Right atrium auricular region (tissue), 2 donors: ENCODE measurements around the gene PNLDC1. TPM values are rescaled to one million over a fixed set of nuclear protein-coding genes. Genes with fewer than 3 reads are reported as not detected.
"Not testable (repeated sequence)": the region's sequence is repeated elsewhere in the genome, so short reads cannot be mapped to it uniquely, and the experiment has no call there.

Experiments
- DNase-seq: peaks from one replicate; pipeline ENCODE4 v3.0.0-alpha.2; 2019; ENCODE audit warnings: low spot score
- H3K27ac ChIP-seq, 2 donors: fragments of 200-600 bp; sonication (generic); 1 replicate in 1 of 2; 2 replicates in 1 of 2; pipeline ENCODE4 v1.5.1; 2016 to 2019
- H3K27me3 ChIP-seq, 2 donors: fragments of 200-600 bp; sonication (generic); one replicate each; pipeline versions ENCODE4 v1.5.1 to v1.6.0; 2017 to 2019
- H3K36me3 ChIP-seq: fragments of 200-600 bp; sonication (generic); one replicate; pipeline ENCODE4 v1.5.1; 2016
- H3K4me1 ChIP-seq, 2 donors: fragments of 200-600 bp; sonication (generic); one replicate each; pipeline versions ENCODE4 v1.5.1 to v1.6.0; 2017 to 2019
- H3K4me3 ChIP-seq, 2 donors: fragments of 200-600 bp; sonication (generic); 1 replicate in 1 of 2; 2 replicates in 1 of 2; pipeline ENCODE4 v1.5.1; 2017 to 2019; ENCODE audit warnings: mild to moderate bottlenecking in 1 of 2, moderate library complexity in 1 of 2
- H3K9me3 ChIP-seq, 2 donors: fragments of 200-600 bp; sonication (generic); one replicate each; pipeline ENCODE4 v1.5.1; 2019
- CTCF ChIP-seq, 2 donors: fragments of 200-600 bp; sonication (generic); IDR thresholded peaks; one replicate each; pipeline ENCODE4 v1.5.1; 2019; ENCODE audit warnings: antibody characterized with exemption in 2 of 2
- total RNA-seq, 2 donors: library from RNA; depleted of rRNA; stranded (reverse); fragments of >200 nt; gene quantifications; one replicate each; pipeline ENCODE4 v1.1.0, GENCODE V29; 2016

PNLDC1 gene
- total RNA-seq, 2 donors from 2014 or later, result 0.33 TPM; not detected in 1

- H3K4me3 ChIP-seq, result no peak overlapping the region
- no peaks in the 10 kb centered on the region for H3K9me3 ChIP-seq
- no peaks in the 10 kb centered on the region for H3K36me3 ChIP-seq
- no peak overlapping the region for H3K27ac ChIP-seq
- no peak for TF ChIP-seq CTCF (IDR thresholded peaks at IDR 0.05)
- DNase-seq, result no peak
- H3K4me1 ChIP-seq, result no peaks in the 10 kb centered on the region
- H3K27me3 ChIP-seq, result no peaks in the 10 kb centered on the region
Measured at GRCh38 chr6:159808647-159809046, 8.6 kb downstream of the PNLDC1 start.

- DNase-seq, result peak; percentile 0
- Histone ChIP-seq H3K9me3 (no peaks in the 10 kb centered on the region), H3K4me3 (no peak overlapping the region), H3K27ac (no peak overlapping the region), H3K4me1 (no peaks in the 10 kb centered on the region), H3K27me3 (no peaks in the 10 kb centered on the region), H3K36me3 (no peaks in the 10 kb centered on the region)
- no peak for TF ChIP-seq CTCF (IDR thresholded peaks at IDR 0.05)
Measured at GRCh38 chr6:159809149-159809548, 9.1 kb downstream of the PNLDC1 start.

- no peak for DNase-seq
- H3K4me1 ChIP-seq, result no peaks in the 10 kb centered on the region
- no peaks in the 10 kb centered on the region for H3K36me3 ChIP-seq
- no peak overlapping the region for H3K27ac ChIP-seq
- H3K9me3 ChIP-seq, result no peaks in the 10 kb centered on the region
- no peak overlapping the region for H3K4me3 ChIP-seq
- H3K27me3 ChIP-seq, result no peaks in the 10 kb centered on the region
- TF ChIP-seq CTCF (IDR thresholded peaks at IDR 0.05), result no peak
Measured at GRCh38 chr6:159813781-159814180, 13.7 kb downstream of the PNLDC1 start.

GRCh38 chr6:159815410-159815809 lies 15.3 kb downstream of the PNLDC1 start:
- Histone ChIP-seq H3K9me3 (no peaks in the 10 kb centered on the region), H3K36me3 (no peaks in the 10 kb centered on the region), H3K4me1 (no peaks in the 10 kb centered on the region), H3K27ac (no peak overlapping the region), H3K27me3 (no peaks in the 10 kb centered on the region), H3K4me3 (no peak overlapping the region)
- DNase-seq, result no peak
- no peak for TF ChIP-seq CTCF (IDR thresholded peaks at IDR 0.05)

- H3K27ac ChIP-seq, H3K4me1 ChIP-seq, H3K4me3 ChIP-seq, DNase-seq, H3K9me3 ChIP-seq, H3K27me3 ChIP-seq, H3K36me3 ChIP-seq: not testable (repeated sequence)
Measured at GRCh38 chr6:159816775-159817174, 16.7 kb downstream of the PNLDC1 start.

GRCh38 chr6:159817951-159818739 lies 18.1 kb downstream of the PNLDC1 start:
- Histone ChIP-seq H3K27ac (no peak overlapping the region), H3K36me3 (no peaks in the 10 kb centered on the region), H3K4me3 (no peak overlapping the region), H3K27me3 (no peaks in the 10 kb centered on the region), H3K9me3 (no peaks in the 10 kb centered on the region), H3K4me1 (no peaks in the 10 kb centered on the region)
- DNase-seq, result no peak
- no peak for TF ChIP-seq CTCF (IDR thresholded peaks at IDR 0.05)
